A204.1 (cell line): Measurements from ENCODE around the gene DHRS11.
"Not testable (repeated sequence)": the region's sequence is repeated elsewhere in the genome, so short reads cannot be mapped to it uniquely, and the experiment has no call there.

Source experiments
- FAIRE-seq: peaks from 2 replicates; lab custom pipeline; 2012; peaks lifted over from hg19 to GRCh38; lab: Jason Lieb, UNC

The DHRS11 gene

GRCh38 chr17:36594626-36595401, 3.1 kb downstream of the DHRS11 start:
- no peak for FAIRE-seq

- no peak for FAIRE-seq
Observed at GRCh38 chr17:36597226-36597625, 5.5 kb downstream of the DHRS11 start.

GRCh38 chr17:36597866-36598777, 6.4 kb downstream of the DHRS11 start:
- FAIRE-seq = no peak

GRCh38 chr17:36598951-36599401, 7.3 kb downstream of the DHRS11 start:
- FAIRE-seq = no peak

- FAIRE-seq = no peak
Observed at GRCh38 chr17:36599546-36600250, 8.0 kb downstream of the DHRS11 start.

GRCh38 chr17:36600465-36600864, 8.8 kb downstream of the DHRS11 start:
- FAIRE-seq = no peak

- FAIRE-seq = no peak
Observed at GRCh38 chr17:36600936-36601302, 9.2 kb downstream of the DHRS11 start.

- FAIRE-seq = no peak
Observed at GRCh38 chr17:36601303-36602029, 9.8 kb downstream of the DHRS11 start, which contains the start of gene MRM1. Gene MRM1 (plus strand): TSS chr17:36601583. CDS start chr17:36601811, 228 bp downstream.

GRCh38 chr17:36602030-36602748, 10.5 kb downstream of the DHRS11 start:
- no peak for FAIRE-seq

- no peak for FAIRE-seq
Observed at GRCh38 chr17:36602924-36603384, 11.3 kb downstream of the DHRS11 start.

GRCh38 chr17:36605028-36605427, 13.3 kb downstream of the DHRS11 start:
- not testable (repeated sequence) for FAIRE-seq

GRCh38 chr17:36608280-36608679, 16.6 kb downstream of the DHRS11 start:
- no peak for FAIRE-seq

- FAIRE-seq = no peak
Observed at GRCh38 chr17:36608794-36609497, 17.3 kb downstream of the DHRS11 start.

GRCh38 chr17:36609498-36609862, 17.8 kb downstream of the DHRS11 start:
- FAIRE-seq = no peak

- no peak for FAIRE-seq
Observed at GRCh38 chr17:36610474-36610873, 18.8 kb downstream of the DHRS11 start.

- FAIRE-seq = no peak
Observed at GRCh38 chr17:36611345-36612072, 19.8 kb downstream of the DHRS11 start.

GRCh38 chr17:36612323-36612722, 20.6 kb downstream of the DHRS11 start:
- FAIRE-seq = no peak

- no peak for FAIRE-seq
Observed at GRCh38 chr17:36613155-36613554, 21.5 kb downstream of the DHRS11 start.

GRCh38 chr17:36614081-36614480, 22.4 kb downstream of the DHRS11 start:
- no peak for FAIRE-seq

GRCh38 chr17:36614933-36615332, 23.3 kb downstream of the DHRS11 start:
- FAIRE-seq = no peak
